Measurements from ENCODE around the gene CRELD1. TPM values are rescaled to one million over a fixed set of nuclear protein-coding genes. Genes with fewer than 3 reads are reported as not detected.
A peak's percentile ranks its signal among the peaks of the same experiment; 100 is the strongest.

The CRELD1 gene
- total and polyA plus RNA-seq, 2 donors, result 19.9 to 36.4 TPM

GRCh38 chr3:9948586-9948985, 15.0 kb downstream of the CRELD1 start:
- WGBS, result 93% methylated on average over 3 of the region's 3 CpGs
- Histone ChIP-seq H3K4me3 (ENCODE audit: low read length in 2 of 2) (no peak overlapping the region), H3K27ac (ENCODE audit: low read depth in 1 of 2, low read length in 1 of 2) (no peak overlapping the region), H3K4me1 (ENCODE audit: control insufficient read depth in 2 of 2, insufficient read depth in 2 of 2, low read length in 2 of 2) (peaks cover 8 to 23% of the 10 kb centered on the region in 2 donors), H3K9me3 (ENCODE audit: control insufficient read depth in 2 of 2, insufficient read depth in 1 of 2, low read length in 1 of 2) (no peaks in the 10 kb centered on the region), H3K36me3 (ENCODE audit: control insufficient read depth in 2 of 2, insufficient read depth in 2 of 2, low read length in 1 of 2) (peaks cover 4 to 9% of the 10 kb centered on the region in 2 donors), H3K27me3 (ENCODE audit: control insufficient read depth in 2 of 2, insufficient read depth in 1 of 2, low read length in 1 of 2) (peaks cover 0 to 10% of the 10 kb centered on the region in 2 donors)
- DNase-seq (ENCODE audit: low read depth in 6 of 9, low spot score in 9 of 9), result no peak

- no peak for DNase-seq (ENCODE audit: low read depth in 6 of 9, low spot score in 9 of 9)
- H3K4me3 ChIP-seq (ENCODE audit: low read length in 2 of 2), result no peak overlapping the region
- no peak overlapping the region for H3K27ac ChIP-seq (ENCODE audit: low read depth in 1 of 2, low read length in 1 of 2)
- peaks cover 0 to 10% of the 10 kb centered on the region in 2 donors for H3K27me3 ChIP-seq (ENCODE audit: control insufficient read depth in 2 of 2, insufficient read depth in 1 of 2, low read length in 1 of 2)
- peaks cover 8 to 23% of the 10 kb centered on the region in 2 donors for H3K4me1 ChIP-seq (ENCODE audit: control insufficient read depth in 2 of 2, insufficient read depth in 2 of 2, low read length in 2 of 2)
- H3K36me3 ChIP-seq (ENCODE audit: control insufficient read depth in 2 of 2, insufficient read depth in 2 of 2, low read length in 1 of 2), result peaks cover 0 to 8% of the 10 kb centered on the region in 2 donors
- no peaks in the 10 kb centered on the region for H3K9me3 ChIP-seq (ENCODE audit: control insufficient read depth in 2 of 2, insufficient read depth in 1 of 2, low read length in 1 of 2)
- 100% methylated on average over 7 of the region's 7 CpGs for WGBS
Measured at GRCh38 chr3:9949115-9949514, 15.5 kb downstream of the CRELD1 start.

DNA sequence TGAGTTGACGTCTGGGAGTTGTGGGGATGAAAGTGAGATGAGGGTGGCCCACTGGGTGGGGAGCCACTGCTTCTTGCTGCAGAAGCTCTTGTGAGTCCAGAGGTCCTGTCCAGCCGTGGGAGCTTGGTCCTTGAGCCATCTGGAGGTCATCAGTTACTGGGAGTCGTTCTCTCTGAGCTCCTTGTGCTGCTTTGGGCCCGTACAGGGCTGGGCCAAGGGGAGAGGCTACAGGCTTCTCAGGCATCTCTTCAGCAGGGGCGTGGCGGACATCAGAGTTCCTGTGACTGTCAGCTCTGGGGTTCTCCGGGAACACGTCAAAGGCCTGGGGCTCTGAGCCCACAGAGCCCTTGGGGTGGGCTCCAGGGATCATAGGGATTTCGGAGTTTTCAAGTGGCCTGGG, 16.0 kb downstream of the CRELD1 start:
- peaks cover 8 to 23% of the 10 kb centered on the region in 2 donors for H3K4me1 ChIP-seq (ENCODE audit: control insufficient read depth in 2 of 2, insufficient read depth in 2 of 2, low read length in 2 of 2)
- 92% methylated on average over 9 of the region's 9 CpGs for WGBS

DNA sequence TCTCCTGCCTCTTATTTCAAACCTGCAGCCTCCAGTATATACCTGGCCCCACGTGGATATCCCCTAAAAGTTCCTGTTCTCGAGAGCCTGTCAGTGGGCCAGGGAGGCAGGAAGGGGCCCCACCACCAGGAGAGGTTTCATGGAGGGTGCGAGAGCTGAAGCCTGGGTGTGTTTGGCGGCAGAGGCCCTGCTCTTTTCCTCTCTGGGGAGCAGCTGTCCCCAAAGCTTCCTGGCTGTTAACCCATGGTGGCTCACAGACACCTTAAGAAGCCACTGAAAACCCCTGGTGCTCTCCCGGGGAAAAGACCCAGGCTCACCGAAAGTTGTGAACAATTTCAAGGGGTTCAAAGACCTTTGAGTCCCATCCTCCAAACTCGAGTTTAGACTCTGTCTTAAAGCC, 17.5 kb downstream of the CRELD1 start:
- Histone ChIP-seq H3K27ac (ENCODE audit: low read depth in 1 of 2, low read length in 1 of 2) (no peak overlapping the region), H3K36me3 (ENCODE audit: control insufficient read depth in 2 of 2, insufficient read depth in 2 of 2, low read length in 1 of 2) (peaks cover 0 to 3% of the 10 kb centered on the region in 2 donors), H3K9me3 (ENCODE audit: control insufficient read depth in 2 of 2, insufficient read depth in 1 of 2, low read length in 1 of 2) (no peaks in the 10 kb centered on the region), H3K4me1 (ENCODE audit: control insufficient read depth in 2 of 2, insufficient read depth in 2 of 2, low read length in 2 of 2) (peaks cover 8 to 20% of the 10 kb centered on the region in 2 donors), H3K4me3 (ENCODE audit: low read length in 2 of 2) (peak overlapping the region in 1 of 2 donors; percentile 50), H3K27me3 (ENCODE audit: control insufficient read depth in 2 of 2, insufficient read depth in 1 of 2, low read length in 1 of 2) (peaks cover 0 to 10% of the 10 kb centered on the region in 2 donors)
- WGBS, result 7% methylated on average over 7 of the region's 7 CpGs
- DNase-seq (ENCODE audit: low read depth in 6 of 9, low spot score in 9 of 9), result peak in 1 of 9 donors; percentile 34

More for the DNA sequence above, 16.0 kb downstream of the CRELD1 start:
- no peak for DNase-seq (ENCODE audit: low read depth in 6 of 9, low spot score in 9 of 9)
- Histone ChIP-seq H3K9me3 (ENCODE audit: control insufficient read depth in 2 of 2, insufficient read depth in 1 of 2, low read length in 1 of 2) (no peaks in the 10 kb centered on the region), H3K27me3 (ENCODE audit: control insufficient read depth in 2 of 2, insufficient read depth in 1 of 2, low read length in 1 of 2) (peaks cover 0 to 10% of the 10 kb centered on the region in 2 donors), H3K4me3 (ENCODE audit: low read length in 2 of 2) (no peak overlapping the region), H3K36me3 (ENCODE audit: control insufficient read depth in 2 of 2, insufficient read depth in 2 of 2, low read length in 1 of 2) (peaks cover 0 to 4% of the 10 kb centered on the region in 2 donors), H3K27ac (ENCODE audit: low read depth in 1 of 2, low read length in 1 of 2) (no peak overlapping the region)

GRCh38 chr3:9951598-9951961, 17.9 kb downstream of the CRELD1 start:
- WGBS, result 13% methylated on average over 10 of the region's 10 CpGs
- peaks cover 0 to 2% of the 10 kb centered on the region in 2 donors for H3K36me3 ChIP-seq (ENCODE audit: control insufficient read depth in 2 of 2, insufficient read depth in 2 of 2, low read length in 1 of 2)
- H3K27ac ChIP-seq (ENCODE audit: low read depth in 1 of 2, low read length in 1 of 2), result no peak overlapping the region
- DNase-seq (ENCODE audit: low read depth in 6 of 9, low spot score in 9 of 9), result peak in 1 of 9 donors; percentile 35
- peaks cover 0 to 10% of the 10 kb centered on the region in 2 donors for H3K27me3 ChIP-seq (ENCODE audit: control insufficient read depth in 2 of 2, insufficient read depth in 1 of 2, low read length in 1 of 2)
- peak overlapping the region; percentile 50 to 58 for H3K4me3 ChIP-seq (ENCODE audit: low read length in 2 of 2)
- no peaks in the 10 kb centered on the region for H3K9me3 ChIP-seq (ENCODE audit: control insufficient read depth in 2 of 2, insufficient read depth in 1 of 2, low read length in 1 of 2)
- peaks cover 8 to 18% of the 10 kb centered on the region in 2 donors for H3K4me1 ChIP-seq (ENCODE audit: control insufficient read depth in 2 of 2, insufficient read depth in 2 of 2, low read length in 2 of 2)

DNA sequence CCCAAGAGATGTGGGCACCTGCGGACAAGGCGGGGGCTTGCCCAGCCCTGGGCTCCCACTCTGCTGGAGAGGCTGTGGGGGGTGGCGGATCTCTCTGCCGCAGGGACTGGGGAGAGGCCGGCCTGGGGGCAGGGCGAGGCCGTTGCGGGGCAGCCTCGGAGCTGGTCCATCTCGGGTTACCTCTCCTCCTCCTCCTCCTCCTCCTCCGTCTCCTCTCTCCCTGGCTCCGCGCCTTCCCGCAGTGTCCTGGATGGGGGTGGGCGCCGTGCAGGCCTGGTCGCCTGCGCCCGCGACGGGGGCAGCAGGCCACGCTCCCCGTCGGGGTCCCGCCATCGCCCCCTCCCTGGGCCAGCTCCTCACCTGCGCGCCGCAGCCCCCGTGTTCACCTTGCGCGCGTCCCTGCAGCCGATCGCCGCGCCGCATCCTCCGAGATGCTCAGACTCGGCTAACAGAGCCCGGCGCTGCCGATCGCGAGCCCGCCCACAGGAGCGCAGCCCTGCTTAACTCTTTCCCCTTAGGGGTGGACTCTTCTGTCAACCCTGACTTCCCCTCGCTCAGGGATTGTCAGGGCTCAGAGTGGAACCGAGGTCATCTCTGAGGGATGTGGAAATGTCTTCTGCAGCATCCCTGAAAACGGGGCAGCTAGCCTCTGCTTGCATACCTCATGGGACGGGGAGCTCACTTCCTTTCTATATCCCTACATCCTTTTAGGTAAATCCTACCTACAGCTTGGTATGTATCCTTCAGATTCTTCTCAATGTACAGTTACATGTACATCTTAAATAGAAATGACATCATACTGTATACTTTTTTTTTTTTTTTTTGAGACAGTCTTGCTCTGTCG, 18.6 kb downstream of the CRELD1 start, which contains the start of gene PRRT3:
Gene PRRT3 (minus strand): TSS at position 447 of the 844 bp plus-strand sequence. CDS start 2,293 bp downstream, outside the sequence.
- H3K9me3 ChIP-seq (ENCODE audit: control insufficient read depth in 2 of 2, insufficient read depth in 1 of 2, low read length in 1 of 2), result no peaks in the 10 kb centered on the region
- H3K27ac ChIP-seq (ENCODE audit: low read depth in 1 of 2, low read length in 1 of 2), result no peak within 1 kb of the TSS
- peak in 3 of 9 donors; percentile 23 to 66 (median 39) for DNase-seq (ENCODE audit: low read depth in 6 of 9, low spot score in 9 of 9)
- H3K36me3 ChIP-seq (ENCODE audit: control insufficient read depth in 2 of 2, insufficient read depth in 2 of 2, low read length in 1 of 2), result no peaks in the 10 kb centered on the region
- H3K27me3 ChIP-seq (ENCODE audit: control insufficient read depth in 2 of 2, insufficient read depth in 1 of 2, low read length in 1 of 2), result peaks cover 0 to 10% of the 10 kb centered on the region in 2 donors
- 4% methylated on average over 52 of the region's 52 CpGs for WGBS
- peaks cover 8 to 14% of the 10 kb centered on the region in 2 donors for H3K4me1 ChIP-seq (ENCODE audit: control insufficient read depth in 2 of 2, insufficient read depth in 2 of 2, low read length in 2 of 2)
- peak within 1 kb of the TSS; percentile 50 to 58 for H3K4me3 ChIP-seq (ENCODE audit: low read length in 2 of 2)

DNA sequence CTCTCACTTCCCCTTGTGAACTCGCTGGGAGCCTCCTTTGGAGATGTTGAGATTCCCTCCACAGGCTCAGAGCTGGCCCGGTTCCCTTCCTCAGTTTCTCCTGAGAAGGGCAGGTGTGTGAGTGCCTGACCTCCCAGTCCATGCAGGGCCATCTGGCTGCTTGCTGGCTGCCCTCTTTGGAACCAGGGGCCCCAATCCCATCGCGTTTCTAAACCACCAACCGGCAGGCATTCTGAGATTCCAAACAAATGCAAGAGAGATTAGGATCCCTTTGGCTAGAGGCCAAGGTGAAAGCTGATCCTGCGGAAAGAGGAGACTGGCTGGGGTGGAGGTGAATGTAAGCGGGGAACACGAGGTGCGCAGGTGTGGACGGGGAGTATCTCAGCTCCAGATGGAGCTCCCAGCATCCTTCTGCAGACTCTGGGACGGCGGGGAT, 21.5 kb downstream of the CRELD1 start:
- Histone ChIP-seq H3K4me1 (ENCODE audit: control insufficient read depth in 2 of 2, insufficient read depth in 2 of 2, low read length in 2 of 2) (peaks cover 8 to 14% of the 10 kb centered on the region in 2 donors), H3K27ac (ENCODE audit: low read depth in 1 of 2, low read length in 1 of 2) (no peak overlapping the region), H3K9me3 (ENCODE audit: control insufficient read depth in 2 of 2, insufficient read depth in 1 of 2, low read length in 1 of 2) (no peaks in the 10 kb centered on the region), H3K27me3 (ENCODE audit: control insufficient read depth in 2 of 2, insufficient read depth in 1 of 2, low read length in 1 of 2) (peaks cover 0 to 10% of the 10 kb centered on the region in 2 donors), H3K4me3 (ENCODE audit: low read length in 2 of 2) (no peak overlapping the region), H3K36me3 (ENCODE audit: control insufficient read depth in 2 of 2, insufficient read depth in 2 of 2, low read length in 1 of 2) (no peaks in the 10 kb centered on the region)
- 91% methylated on average over 12 of the region's 12 CpGs for WGBS
- no peak for DNase-seq (ENCODE audit: low read depth in 6 of 9, low spot score in 9 of 9)

DNA sequence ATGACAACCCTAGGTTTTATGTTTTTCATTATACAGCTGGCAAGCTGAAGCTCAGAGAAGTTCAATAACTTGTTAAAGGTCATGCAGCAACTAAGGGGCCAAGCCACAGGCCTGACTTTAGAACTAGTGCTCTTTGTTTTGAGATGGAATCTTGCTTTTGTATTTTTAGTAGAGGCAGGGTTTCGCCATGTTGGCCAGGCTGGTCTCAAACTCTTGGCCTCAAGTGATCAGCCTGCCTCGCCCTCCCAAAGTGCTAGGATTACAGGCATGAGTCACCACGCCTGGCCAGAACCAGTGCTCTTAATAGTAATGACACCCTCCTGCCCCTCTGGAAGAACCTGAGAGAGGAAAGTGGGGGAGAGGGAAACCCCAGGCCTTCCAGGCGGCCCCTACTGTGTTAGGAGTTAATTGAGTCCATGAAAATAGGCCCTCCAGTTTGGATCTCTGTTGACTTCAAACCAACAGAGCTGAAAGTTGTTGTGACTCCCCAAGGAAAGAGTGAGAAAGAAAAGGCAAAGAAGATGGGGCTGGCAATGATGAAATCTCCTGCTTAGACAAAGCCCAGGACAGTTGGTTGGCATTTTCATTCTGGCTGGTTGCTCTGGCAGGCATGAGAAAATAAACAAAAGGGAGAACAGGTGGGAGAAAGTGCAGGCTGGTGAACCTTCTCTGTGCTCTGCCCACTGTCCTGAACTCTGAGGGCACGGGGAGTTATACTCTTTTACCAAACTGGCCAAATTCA, 22.1 kb downstream of the CRELD1 start:
- Histone ChIP-seq H3K9me3 (ENCODE audit: control insufficient read depth in 2 of 2, insufficient read depth in 1 of 2, low read length in 1 of 2) (no peaks in the 10 kb centered on the region), H3K4me3 (ENCODE audit: low read length in 2 of 2) (no peak overlapping the region), H3K4me1 (ENCODE audit: control insufficient read depth in 2 of 2, insufficient read depth in 2 of 2, low read length in 2 of 2) (peaks cover 8 to 14% of the 10 kb centered on the region in 2 donors), H3K27ac (ENCODE audit: low read depth in 1 of 2, low read length in 1 of 2) (no peak overlapping the region), H3K27me3 (ENCODE audit: control insufficient read depth in 2 of 2, insufficient read depth in 1 of 2, low read length in 1 of 2) (peaks cover 0 to 10% of the 10 kb centered on the region in 2 donors), H3K36me3 (ENCODE audit: control insufficient read depth in 2 of 2, insufficient read depth in 2 of 2, low read length in 1 of 2) (no peaks in the 10 kb centered on the region)
- 95% methylated on average over 5 of the region's 5 CpGs for WGBS
- DNase-seq (ENCODE audit: low read depth in 6 of 9, low spot score in 9 of 9), result no peak

GRCh38 chr3:9957214-9957613, 23.6 kb downstream of the CRELD1 start:
- H3K27ac ChIP-seq (ENCODE audit: low read depth in 1 of 2, low read length in 1 of 2), result no peak overlapping the region
- peaks cover 0 to 3% of the 10 kb centered on the region in 2 donors for H3K36me3 ChIP-seq (ENCODE audit: control insufficient read depth in 2 of 2, insufficient read depth in 2 of 2, low read length in 1 of 2)
- no peaks in the 10 kb centered on the region for H3K9me3 ChIP-seq (ENCODE audit: control insufficient read depth in 2 of 2, insufficient read depth in 1 of 2, low read length in 1 of 2)
- H3K4me3 ChIP-seq (ENCODE audit: low read length in 2 of 2), result no peak overlapping the region
- DNase-seq (ENCODE audit: low read depth in 6 of 9, low spot score in 9 of 9), result no peak
- peaks cover 2 to 3% of the 10 kb centered on the region in 2 donors for H3K4me1 ChIP-seq (ENCODE audit: control insufficient read depth in 2 of 2, insufficient read depth in 2 of 2, low read length in 2 of 2)
- WGBS, result 48% methylated on average over 5 of the region's 5 CpGs
- H3K27me3 ChIP-seq (ENCODE audit: control insufficient read depth in 2 of 2, insufficient read depth in 1 of 2, low read length in 1 of 2), result peaks cover 0 to 2% of the 10 kb centered on the region in 2 donors
